Measurements from ENCODE around the gene CPLX3. TPM values are rescaled to one million over a fixed set of nuclear protein-coding genes. Genes with fewer than 3 reads are reported as not detected.
A peak's percentile ranks its signal among the peaks of the same experiment; 100 is the strongest.

Gene CPLX3
- total RNA-seq, 1 experiment from 2014 or later: not detected

DNA sequence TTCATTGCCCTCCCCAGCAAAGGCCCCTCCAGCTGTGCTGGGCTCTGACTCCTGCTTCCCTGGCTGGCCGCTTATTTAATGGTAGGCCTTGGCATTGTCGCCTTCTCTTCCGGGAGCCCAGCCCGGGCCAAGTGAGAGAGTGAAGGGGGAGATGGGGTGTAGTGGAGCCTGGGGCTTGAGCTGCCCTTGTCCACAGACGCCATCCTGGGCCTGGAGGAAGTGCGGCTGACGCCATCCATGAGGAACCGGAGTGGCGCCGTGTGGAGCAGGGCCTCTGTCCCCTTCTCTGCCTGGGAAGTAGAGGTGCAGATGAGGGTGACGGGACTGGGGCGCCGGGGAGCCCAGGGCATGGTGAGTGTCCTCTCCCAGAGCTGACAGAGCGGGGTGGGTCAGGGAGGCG lies 10.5 kb upstream of the CPLX3 start:
- Histone ChIP-seq H3K79me2 (ENCODE audit: insufficient read depth, low read length) (no peaks in the 10 kb centered on the region), H2AK5ac (ENCODE audit: insufficient read length, low read length) (no peak overlapping the region), H3K14ac (ENCODE audit: insufficient read depth, low read length) (peak overlapping the region; percentile 68; the same call in 1 of the 2 replicates), H2AFZ (ENCODE audit: low read length) (no peak overlapping the region), H4K5ac (ENCODE audit: insufficient read length, low read depth, low read length) (no peak overlapping the region), H4K91ac (ENCODE audit: insufficient read length, low read depth, low read length) (no peak overlapping the region), H3K79me1 (ENCODE audit: insufficient read depth, low read depth, low read length, poor library complexity, severe bottlenecking) (no peaks in the 10 kb centered on the region), H3K18ac (ENCODE audit: insufficient read length, low read depth, low read length) (no peak overlapping the region), H2BK20ac (ENCODE audit: low read depth, low read length, poor library complexity, severe bottlenecking) (no peak overlapping the region), H3K9me3 (ENCODE audit: control insufficient read depth, low read depth, low read length) (no peaks in the 10 kb centered on the region), H4K20me1 (ENCODE audit: control insufficient read depth, insufficient read depth, insufficient read length) (no peaks in the 10 kb centered on the region), H3K56ac (ENCODE audit: insufficient read length, low read depth, low read length) (no peak overlapping the region), H2BK12ac (ENCODE audit: insufficient read length, low read depth, low read length) (no peak overlapping the region), H3K4ac (ENCODE audit: low read depth, low read length) (no peak overlapping the region), H3K27me3 (ENCODE audit: insufficient read depth, low read length) (no peaks in the 10 kb centered on the region), H4K8ac (replicated peaks; ENCODE audit: insufficient read length, low read depth, low read length) (no peak overlapping the region), H2BK120ac (ENCODE audit: low read depth, low read length, poor library complexity, severe bottlenecking) (no peak overlapping the region), H3T11ph (ENCODE audit: low read length) (no peak overlapping the region), H3K23ac (ENCODE audit: insufficient read length, low read depth, low read length) (no peak overlapping the region), H3K4me2 (ENCODE audit: insufficient read depth, insufficient read length, low read length) (no peak overlapping the region), H2BK15ac (ENCODE audit: low read depth, low read length) (no peak overlapping the region), H3K27ac (ENCODE audit: insufficient read length, low read depth, low read length) (no peak overlapping the region), H3K23me2 (ENCODE audit: insufficient read length, low read depth, low read length, poor library complexity, severe bottlenecking) (no peaks in the 10 kb centered on the region), H2BK5ac (ENCODE audit: insufficient read length, low read length) (no peak overlapping the region), H3K4me1 (ENCODE audit: insufficient read depth, low read length) (no peaks in the 10 kb centered on the region), H3K9ac (ENCODE audit: extremely low read depth, insufficient read length, low read length) (no peak overlapping the region)
- H3K27me3 Mint-ChIP-seq (ENCODE audit: low read depth): peaks cover 13% of the 10 kb centered on the region
- no peak overlapping the region for H3K4me3 Mint-ChIP-seq
- no CpG with 5 or more reads among the region's 15 CpGs for WGBS (ENCODE audit: extremely low coverage, insufficient read length, low lambda C conversion rate)
- no peaks in the 10 kb centered on the region; a peak in 1 of 5 replicates for H3K9me3 Mint-ChIP-seq
- TF ChIP-seq, protein P1, sequence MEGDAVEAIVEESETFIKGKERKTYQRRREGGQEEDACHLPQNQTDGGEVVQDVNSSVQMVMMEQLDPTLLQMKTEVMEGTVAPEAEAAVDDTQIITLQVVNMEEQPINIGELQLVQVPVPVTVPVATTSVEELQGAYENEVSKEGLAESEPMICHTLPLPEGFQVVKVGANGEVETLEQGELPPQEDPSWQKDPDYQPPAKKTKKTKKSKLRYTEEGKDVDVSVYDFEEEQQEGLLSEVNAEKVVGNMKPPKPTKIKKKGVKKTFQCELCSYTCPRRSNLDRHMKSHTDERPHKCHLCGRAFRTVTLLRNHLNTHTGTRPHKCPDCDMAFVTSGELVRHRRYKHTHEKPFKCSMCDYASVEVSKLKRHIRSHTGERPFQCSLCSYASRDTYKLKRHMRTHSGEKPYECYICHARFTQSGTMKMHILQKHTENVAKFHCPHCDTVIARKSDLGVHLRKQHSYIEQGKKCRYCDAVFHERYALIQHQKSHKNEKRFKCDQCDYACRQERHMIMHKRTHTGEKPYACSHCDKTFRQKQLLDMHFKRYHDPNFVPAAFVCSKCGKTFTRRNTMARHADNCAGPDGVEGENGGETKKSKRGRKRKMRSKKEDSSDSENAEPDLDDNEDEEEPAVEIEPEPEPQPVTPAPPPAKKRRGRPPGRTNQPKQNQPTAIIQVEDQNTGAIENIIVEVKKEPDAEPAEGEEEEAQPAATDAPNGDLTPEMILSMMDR (conservative IDR thresholded peaks at IDR 0.05): no peak
- DNase-seq: no peak
- peaks cover 12 to 25% of the 10 kb centered on the region in 2 experiments for H3K4me1 Mint-ChIP-seq
- H3K27ac Mint-ChIP-seq: peak overlapping the region in 1 of 3 experiments; percentile 55; a peak in 1 of 7 replicates
- H3K36me3 Mint-ChIP-seq (ENCODE audit: insufficient read depth in 1 of 3, low read depth in 3 of 3): no peaks in the 10 kb centered on the region

All from H9 (cell line).